Sigmoid colon (tissue), 4 donors: ENCODE results near the gene RAB4A.

ENCODE experiments used
- EP300 ChIP-seq, 4 donors: sonication (generic); formaldehyde crosslinking; IDR thresholded peaks; one replicate each; pipeline ENCODE4 v1.6.1; 2017; ENCODE audit warnings: antibody characterized with exemption in 4 of 4
- POLR2A ChIP-seq, 2 donors: fragments of 450-650 bp; IDR thresholded peaks; one replicate each; pipeline ENCODE4 v1.6.1; 2016; ENCODE audit warnings: antibody characterized with exemption in 2 of 2, mild to moderate bottlenecking in 2 of 2, moderate library complexity in 2 of 2
- POLR2AphosphoS5 ChIP-seq, 4 donors: sonication (generic); formaldehyde crosslinking; IDR thresholded peaks; one replicate each; pipeline ENCODE4 v1.6.1; 2017; ENCODE audit warnings: antibody characterized with exemption in 4 of 4
- TF ChIP-seq, protein P1 (sequence below), 4 experiments: fragments of 450-650 bp in 3 of 4; fragments of 200-600 bp in 1 of 4; IDR thresholded peaks; one replicate each; pipeline ENCODE4 v1.5.1; 2016 to 2019; ENCODE audit warnings: antibody characterized with exemption in 4 of 4, mild to moderate bottlenecking in 3 of 4, moderate library complexity in 2 of 4

DNA sequence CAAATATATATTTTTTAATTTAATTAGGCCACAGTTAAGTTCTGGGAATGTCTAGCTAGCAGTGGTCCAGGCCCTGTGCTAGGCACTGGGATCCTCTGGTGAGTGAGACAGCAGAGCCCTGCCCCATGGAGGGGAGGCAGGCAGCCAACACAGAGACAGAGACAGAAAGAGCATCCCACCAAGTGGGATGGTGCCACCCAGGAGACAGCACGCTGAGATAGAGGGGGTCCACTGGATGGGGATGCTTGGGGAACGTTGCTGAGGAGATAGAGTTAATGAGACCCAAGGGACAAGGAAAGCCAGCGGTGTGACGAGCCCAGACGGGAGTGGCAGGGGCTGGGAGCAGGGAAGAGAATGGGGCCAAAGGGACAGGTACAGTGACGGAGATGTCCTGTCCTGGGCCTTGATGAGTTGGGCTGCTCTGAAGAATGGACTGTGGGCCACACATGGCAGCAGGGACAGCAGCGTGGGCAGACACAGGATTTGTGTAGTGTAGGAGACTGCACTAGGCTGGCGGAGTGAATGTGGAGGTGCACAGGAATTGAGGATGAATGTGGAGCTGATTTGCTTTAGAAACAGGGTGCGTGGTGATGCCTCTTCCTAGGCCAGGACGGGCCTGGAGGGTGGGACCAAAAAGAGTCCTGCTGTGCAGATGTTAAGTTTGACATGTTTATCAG is 22.8 kb downstream of the RAB4A start:
- TF ChIP-seq, protein P1, sequence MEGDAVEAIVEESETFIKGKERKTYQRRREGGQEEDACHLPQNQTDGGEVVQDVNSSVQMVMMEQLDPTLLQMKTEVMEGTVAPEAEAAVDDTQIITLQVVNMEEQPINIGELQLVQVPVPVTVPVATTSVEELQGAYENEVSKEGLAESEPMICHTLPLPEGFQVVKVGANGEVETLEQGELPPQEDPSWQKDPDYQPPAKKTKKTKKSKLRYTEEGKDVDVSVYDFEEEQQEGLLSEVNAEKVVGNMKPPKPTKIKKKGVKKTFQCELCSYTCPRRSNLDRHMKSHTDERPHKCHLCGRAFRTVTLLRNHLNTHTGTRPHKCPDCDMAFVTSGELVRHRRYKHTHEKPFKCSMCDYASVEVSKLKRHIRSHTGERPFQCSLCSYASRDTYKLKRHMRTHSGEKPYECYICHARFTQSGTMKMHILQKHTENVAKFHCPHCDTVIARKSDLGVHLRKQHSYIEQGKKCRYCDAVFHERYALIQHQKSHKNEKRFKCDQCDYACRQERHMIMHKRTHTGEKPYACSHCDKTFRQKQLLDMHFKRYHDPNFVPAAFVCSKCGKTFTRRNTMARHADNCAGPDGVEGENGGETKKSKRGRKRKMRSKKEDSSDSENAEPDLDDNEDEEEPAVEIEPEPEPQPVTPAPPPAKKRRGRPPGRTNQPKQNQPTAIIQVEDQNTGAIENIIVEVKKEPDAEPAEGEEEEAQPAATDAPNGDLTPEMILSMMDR (IDR thresholded peaks at IDR 0.05), result no peak
- TF ChIP-seq EP300 (IDR thresholded peaks at IDR 0.05) (no peak), POLR2A (IDR thresholded peaks at IDR 0.05) (no peak), POLR2AphosphoS5 (IDR thresholded peaks at IDR 0.05) (no peak)
